ENCODE results near the gene EFNA1.
A peak's percentile ranks its signal among the peaks of the same experiment; 100 is the strongest.

Gene EFNA1

GRCh38 chr1:155127105-155127966, at the start of gene EFNA1:
EFNA1 (plus strand) TSS chr1:155127876; CDS start chr1:155127978, 102 bp downstream.
- DNase-seq (ENCODE audit: low read depth): no peak

GRCh38 chr1:155078469-155079209, 49.0 kb upstream of the EFNA1 start, which contains the start of gene EFNA3:
EFNA3 (plus strand) TSS chr1:155078837; CDS start chr1:155078942, 105 bp downstream.
- DNase-seq (ENCODE audit: low read depth): no peak

- DNase-seq (ENCODE audit: low read depth): no peak
Measured at GRCh38 chr1:155079210-155079486, 48.5 kb upstream of the EFNA1 start.

GRCh38 chr1:155079487-155080311, 48.0 kb upstream of the EFNA1 start:
- no peak for DNase-seq (ENCODE audit: low read depth)

GRCh38 chr1:155080312-155081228, 47.1 kb upstream of the EFNA1 start:
- no peak for DNase-seq (ENCODE audit: low read depth)

- no peak for DNase-seq (ENCODE audit: low read depth)
Measured at GRCh38 chr1:155081472-155082300, 46.0 kb upstream of the EFNA1 start.

- no peak for DNase-seq (ENCODE audit: low read depth)
Measured at GRCh38 chr1:155082301-155083051, 45.2 kb upstream of the EFNA1 start.

GRCh38 chr1:155083052-155083541, 44.6 kb upstream of the EFNA1 start:
- no peak for DNase-seq (ENCODE audit: low read depth)

GRCh38 chr1:155083865-155084721, 43.6 kb upstream of the EFNA1 start:
- DNase-seq (ENCODE audit: low read depth): no peak

- peak; percentile 90 for DNase-seq (ENCODE audit: low read depth)
Measured at GRCh38 chr1:155084722-155085503, 42.8 kb upstream of the EFNA1 start.

- DNase-seq (ENCODE audit: low read depth): no peak
Measured at GRCh38 chr1:155085504-155086127, 42.1 kb upstream of the EFNA1 start.

GRCh38 chr1:155086128-155086741, 41.4 kb upstream of the EFNA1 start:
- DNase-seq (ENCODE audit: low read depth): no peak

GRCh38 chr1:155086856-155087535, 40.7 kb upstream of the EFNA1 start:
- DNase-seq (ENCODE audit: low read depth): no peak

- DNase-seq (ENCODE audit: low read depth): no peak
Measured at GRCh38 chr1:155091071-155092051, 36.3 kb upstream of the EFNA1 start.

- DNase-seq (ENCODE audit: low read depth): no peak
Measured at GRCh38 chr1:155092131-155092530, 35.5 kb upstream of the EFNA1 start.

All from HS-5 (cell line).